OCI-LY7 (cell line): ENCODE results near the gene PLEKHA6. TPM values are rescaled to one million over a fixed set of nuclear protein-coding genes. Genes with fewer than 3 reads are reported as not detected.

Experiments
- BruUV-seq: library from RNA; stranded (reverse); fragments of 400-500 nt; replicated peaks from 2 replicates; lab custom pipeline; 2021; lab: Mats Ljungman, UMichigan
- CTCF ChIA-PET: fragments of 300-600 bp; sonication (Branson Sonifier 250); formaldehyde crosslinking; loops from one replicate; lab custom pipeline; 2022; ENCODE audit warnings: antibody characterized with exemption; ENCODE audit not compliant: unreplicated experiment; lab: Charles Lee
- POLR2A ChIA-PET: fragments of 300-600 bp; sonication (Branson Sonifier 250); formaldehyde crosslinking; loops from one replicate; lab custom pipeline; 2022; ENCODE audit warnings: antibody characterized with exemption; lab: Charles Lee
- DNase-seq: peaks from one replicate; pipeline ENCODE4 v3.0.0-alpha.2; 2015; ENCODE audit warnings: low spot score
- H2AFZ ChIP-seq: fragments of 200-600 bp; sonication (generic), shearing (Covaris generic); 2 replicates; pipeline ENCODE4 v1.6.1; 2014; ENCODE audit warnings: mild to moderate bottlenecking, antibody characterized with exemption, low read length, moderate library complexity
- H3K27ac ChIP-seq: fragments of 200-600 bp; sonication (generic); 2 replicates; pipeline ENCODE4 v1.5.1; 2014; ENCODE audit warnings: mixed run types, low read depth, mild to moderate bottlenecking, moderate library complexity, low read length, inconsistent platforms; ENCODE audit not compliant: poor library complexity, severe bottlenecking
- H3K36me3 ChIP-seq: fragments of 200-600 bp; sonication (generic); 2 replicates; pipeline ENCODE4 v1.6.1; 2014; ENCODE audit warnings: mild to moderate bottlenecking, antibody characterized with exemption, low read length, moderate library complexity, mixed read lengths; ENCODE audit not compliant: insufficient read depth
- H3K4me1 ChIP-seq: fragments of 200-600 bp; sonication (generic); 2 replicates; pipeline ENCODE4 v1.5.1; 2014; ENCODE audit warnings: mild to moderate bottlenecking, low read length; ENCODE audit not compliant: insufficient read depth, poor library complexity, severe bottlenecking
- H3K4me2 ChIP-seq: fragments of 200-600 bp; sonication (generic); 2 replicates; pipeline ENCODE4 v1.6.1; 2014; ENCODE audit warnings: mild to moderate bottlenecking, low read length
- H3K4me3 ChIP-seq: fragments of 200-600 bp; sonication (generic); 2 replicates; pipeline ENCODE4 v1.5.1; 2014; ENCODE audit warnings: mild to moderate bottlenecking, low read depth, low read length; ENCODE audit not compliant: poor library complexity, severe bottlenecking
- H3K79me2 ChIP-seq: fragments of 200-600 bp; sonication (generic); 2 replicates; pipeline ENCODE4 v1.6.1; 2016; ENCODE audit warnings: low read depth, mild to moderate bottlenecking, low read length, moderate library complexity, mixed read lengths; ENCODE audit not compliant: insufficient read depth
- H3K9me2 ChIP-seq: fragments of 200-600 bp; sonication (generic); 2 replicates; pipeline ENCODE4 v1.6.1; 2016; ENCODE audit warnings: mild to moderate bottlenecking, low read length, mixed read lengths; ENCODE audit not compliant: insufficient read depth
- H3K9me3 ChIP-seq: fragments of 200-600 bp; sonication (generic); 2 replicates; pipeline ENCODE4 v1.6.1; 2014; ENCODE audit warnings: mild to moderate bottlenecking, mixed run types, low read length, mixed read lengths
- H4K20me1 ChIP-seq: fragments of 200-600 bp; sonication (generic); 2 replicates; pipeline ENCODE4 v1.6.1; 2014; ENCODE audit warnings: mild to moderate bottlenecking, antibody characterized with exemption, low read length, moderate library complexity, mixed read lengths; ENCODE audit not compliant: insufficient read depth
- EZH2phosphoT487 ChIP-seq: fragments of 200-600 bp; sonication (generic); IDR thresholded peaks from 2 replicates; pipeline ENCODE4 v1.6.1; 2018; ENCODE audit warnings: low read depth, borderline replicate concordance, mild to moderate bottlenecking, mixed run types, antibody characterized with exemption, low read length, moderate library complexity, mixed read lengths
- intact Hi-C: fragments of 100-400 bp; cut with micrococcal nuclease; formaldehyde crosslinking; loops from one replicate; pipeline ENCODE4 v1.10.0; 2022; ENCODE audit not compliant: unreplicated experiment
- total RNA-seq, 2 experiments: library from RNA; depleted of rRNA in 1 of 2; stranded (reverse); fragments of >200 nt in 1 of 2; shearing (Covaris generic) in 1 of 2; gene quantifications; 2 replicates each; pipeline ENCODE4 v1.2.3, GENCODE V29; 2014 to 2022
- TF ChIP-seq, protein P1 (sequence below): fragments of 200-600 bp; sonication (generic); conservative IDR thresholded peaks from 2 replicates; pipeline ENCODE4 v1.5.1; 2014; ENCODE audit warnings: mild to moderate bottlenecking, antibody characterized with exemption, low read length, moderate library complexity, mixed read lengths

PLEKHA6 gene
- total RNA-seq, 2 experiments from 2014 or later = not detected

DNA sequence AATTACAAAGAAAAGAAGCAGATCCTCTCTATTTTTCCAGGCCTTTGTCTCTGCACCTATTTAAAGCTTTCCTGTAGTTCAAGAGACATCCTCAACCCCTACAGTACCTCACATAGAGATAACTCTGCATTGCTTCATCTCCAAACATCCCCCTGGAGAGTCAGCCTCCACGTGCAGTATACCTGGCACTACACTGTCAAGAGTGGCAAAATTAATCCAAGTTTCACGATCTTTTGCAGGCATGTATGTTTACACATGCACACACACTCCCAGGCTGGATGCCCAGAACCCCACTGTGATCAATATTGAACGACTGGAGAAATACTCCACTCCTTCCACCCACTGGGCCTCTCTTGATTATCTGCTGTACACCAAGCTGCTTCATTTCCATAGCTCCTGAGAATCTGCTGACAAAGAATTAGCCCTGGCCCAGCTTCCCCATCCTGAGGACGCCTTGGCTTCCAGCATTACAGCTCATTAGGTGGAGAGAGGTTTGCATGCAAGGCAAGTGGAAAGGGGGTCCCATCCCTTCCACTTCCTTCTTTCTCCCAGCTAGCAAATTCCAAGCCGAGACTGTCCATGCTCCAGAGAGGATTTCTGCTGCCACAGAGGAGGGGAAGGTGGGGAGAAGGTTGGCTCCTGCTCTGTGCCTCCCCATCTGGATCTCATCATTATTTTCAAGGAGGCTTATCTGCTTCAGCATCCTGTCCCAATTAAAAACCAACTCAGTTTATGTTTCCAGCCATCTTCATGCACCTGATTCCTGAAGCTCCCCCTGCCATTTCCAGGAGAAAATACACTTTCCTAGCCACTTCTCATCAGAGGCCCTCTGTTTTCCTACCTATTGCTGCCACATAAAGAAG, 79.4 kb downstream of the PLEKHA6 start:
- no peaks in the 10 kb centered on the region for H3K9me2 ChIP-seq
- ChIA-PET CTCF (no interaction called here), POLR2A (no interaction called here)
- H3K79me2 ChIP-seq = no peaks in the 10 kb centered on the region
- no peak overlapping the region for H3K4me3 ChIP-seq
- intact Hi-C loops = no loop called here
- no peaks in the 10 kb centered on the region for H3K4me1 ChIP-seq
- no peaks in the 10 kb centered on the region for H3K36me3 ChIP-seq
- no peak for DNase-seq
- H4K20me1 ChIP-seq = no peaks in the 10 kb centered on the region
- no TSS peak for BruUV-seq
- no peak for TF ChIP-seq EZH2phosphoT487
- TF ChIP-seq, protein P1, sequence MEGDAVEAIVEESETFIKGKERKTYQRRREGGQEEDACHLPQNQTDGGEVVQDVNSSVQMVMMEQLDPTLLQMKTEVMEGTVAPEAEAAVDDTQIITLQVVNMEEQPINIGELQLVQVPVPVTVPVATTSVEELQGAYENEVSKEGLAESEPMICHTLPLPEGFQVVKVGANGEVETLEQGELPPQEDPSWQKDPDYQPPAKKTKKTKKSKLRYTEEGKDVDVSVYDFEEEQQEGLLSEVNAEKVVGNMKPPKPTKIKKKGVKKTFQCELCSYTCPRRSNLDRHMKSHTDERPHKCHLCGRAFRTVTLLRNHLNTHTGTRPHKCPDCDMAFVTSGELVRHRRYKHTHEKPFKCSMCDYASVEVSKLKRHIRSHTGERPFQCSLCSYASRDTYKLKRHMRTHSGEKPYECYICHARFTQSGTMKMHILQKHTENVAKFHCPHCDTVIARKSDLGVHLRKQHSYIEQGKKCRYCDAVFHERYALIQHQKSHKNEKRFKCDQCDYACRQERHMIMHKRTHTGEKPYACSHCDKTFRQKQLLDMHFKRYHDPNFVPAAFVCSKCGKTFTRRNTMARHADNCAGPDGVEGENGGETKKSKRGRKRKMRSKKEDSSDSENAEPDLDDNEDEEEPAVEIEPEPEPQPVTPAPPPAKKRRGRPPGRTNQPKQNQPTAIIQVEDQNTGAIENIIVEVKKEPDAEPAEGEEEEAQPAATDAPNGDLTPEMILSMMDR = no peak
- no peak overlapping the region for H3K27ac ChIP-seq
- no peaks in the 10 kb centered on the region for H3K9me3 ChIP-seq
- H2AFZ ChIP-seq = no peak overlapping the region
- no peak overlapping the region for H3K4me2 ChIP-seq

DNA sequence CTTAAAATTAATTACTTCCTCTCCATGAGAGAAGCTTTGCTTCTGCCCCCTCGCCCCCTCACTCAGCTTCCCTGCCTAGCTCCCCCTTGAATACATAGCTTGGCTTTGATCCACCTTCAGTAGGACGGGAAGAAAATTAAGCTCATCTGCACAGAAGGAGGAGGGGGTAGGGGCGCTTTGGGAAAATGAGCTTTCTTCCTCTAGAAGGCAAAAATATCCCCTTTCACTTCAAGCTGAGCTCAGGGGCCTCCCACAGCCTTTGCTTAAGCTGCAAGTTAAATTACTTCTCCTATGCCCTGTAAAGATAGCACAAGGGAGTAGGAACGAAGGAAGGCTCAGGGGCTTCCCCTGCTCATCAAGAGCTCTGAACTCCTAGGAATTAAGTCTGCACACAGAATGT, 80.8 kb downstream of the PLEKHA6 start:
- H3K9me2 ChIP-seq = no peaks in the 10 kb centered on the region
- DNase-seq = no peak
- H3K4me1 ChIP-seq = no peaks in the 10 kb centered on the region
- H4K20me1 ChIP-seq = no peaks in the 10 kb centered on the region
- no peaks in the 10 kb centered on the region for H3K79me2 ChIP-seq
- POLR2A ChIA-PET = interaction anchor here (0.6 kb wide), 1 partner anchor 572 kb away, joined by 4 read pairs; no protein-coding TSS in a partner anchor
- H3K4me2 ChIP-seq = no peak overlapping the region
- no peak overlapping the region for H2AFZ ChIP-seq
- no peaks in the 10 kb centered on the region for H3K36me3 ChIP-seq
- no TSS peak for BruUV-seq
- intact Hi-C loops = no loop called here
- TF ChIP-seq, protein P1 = no peak
- no peak for TF ChIP-seq EZH2phosphoT487
- CTCF ChIA-PET = interaction anchor here (1.5 kb wide), 1 partner anchor 46 kb away, joined by 3 read pairs; no protein-coding TSS in a partner anchor
- no peaks in the 10 kb centered on the region for H3K9me3 ChIP-seq
- no peak overlapping the region for H3K4me3 ChIP-seq
- no peak overlapping the region for H3K27ac ChIP-seq

DNA sequence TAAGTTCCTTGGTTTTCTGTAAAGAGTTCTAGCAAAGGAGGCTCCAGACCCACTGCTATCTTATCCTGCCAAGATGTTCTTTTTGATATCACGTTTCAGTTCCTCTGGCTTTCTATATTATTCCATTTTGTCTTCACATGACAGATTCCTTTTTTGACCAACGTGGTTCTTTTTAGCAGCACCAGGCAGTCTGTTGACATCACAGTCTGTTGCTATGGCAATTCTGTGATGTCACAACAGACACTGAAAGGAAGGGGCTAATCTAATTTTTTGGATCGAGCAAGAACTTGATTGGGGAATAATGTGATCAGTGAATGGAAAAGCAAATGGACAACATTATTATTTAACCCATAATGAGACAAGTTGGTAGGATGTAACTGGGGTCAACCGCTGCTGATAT, 81.5 kb downstream of the PLEKHA6 start:
- Histone ChIP-seq H3K4me1 (no peaks in the 10 kb centered on the region), H3K9me3 (no peaks in the 10 kb centered on the region), H3K9me2 (no peaks in the 10 kb centered on the region), H3K27ac (no peak overlapping the region), H2AFZ (no peak overlapping the region), H3K36me3 (no peaks in the 10 kb centered on the region), H3K4me3 (no peak overlapping the region), H4K20me1 (no peaks in the 10 kb centered on the region), H3K4me2 (no peak overlapping the region), H3K79me2 (no peaks in the 10 kb centered on the region)
- no peak for DNase-seq
- TF ChIP-seq, protein P1 = no peak
- TF ChIP-seq EZH2phosphoT487 = no peak
- CTCF ChIA-PET = interaction anchor here (1.5 kb wide), 1 partner anchor 47 kb away, joined by 3 read pairs; no protein-coding TSS in a partner anchor
- intact Hi-C loops = no loop called here
- BruUV-seq = no TSS peak
- POLR2A ChIA-PET = interaction anchor here (0.6 kb wide), 1 partner anchor 573 kb away, joined by 4 read pairs; no protein-coding TSS in a partner anchor
